Mesenteric fat pad (tissue), 1 donor: ENCODE results near the gene SARNP. TPM values are rescaled to one million over a fixed set of nuclear protein-coding genes. Genes with fewer than 3 reads are reported as not detected.

ENCODE experiments used
- DNase-seq: peaks from one replicate; pipeline ENCODE4 v3.0.0-alpha.2; 2020; ENCODE audit warnings: low spot score
- total RNA-seq: library from RNA; stranded (reverse); fragmentation: NEBNext Ultra II Directional; extraction: Animal tissue kit (Norgen Biotek cat#: 25700); gene quantifications from one replicate; pipeline ENCODE4 v1.2.1, GENCODE V29; 2021
- donor health status: DM: yes; HTN: yes; CAD: no.

Gene SARNP
- total RNA-seq, 1 donor from 2014 or later = 39.0 TPM

DNA sequence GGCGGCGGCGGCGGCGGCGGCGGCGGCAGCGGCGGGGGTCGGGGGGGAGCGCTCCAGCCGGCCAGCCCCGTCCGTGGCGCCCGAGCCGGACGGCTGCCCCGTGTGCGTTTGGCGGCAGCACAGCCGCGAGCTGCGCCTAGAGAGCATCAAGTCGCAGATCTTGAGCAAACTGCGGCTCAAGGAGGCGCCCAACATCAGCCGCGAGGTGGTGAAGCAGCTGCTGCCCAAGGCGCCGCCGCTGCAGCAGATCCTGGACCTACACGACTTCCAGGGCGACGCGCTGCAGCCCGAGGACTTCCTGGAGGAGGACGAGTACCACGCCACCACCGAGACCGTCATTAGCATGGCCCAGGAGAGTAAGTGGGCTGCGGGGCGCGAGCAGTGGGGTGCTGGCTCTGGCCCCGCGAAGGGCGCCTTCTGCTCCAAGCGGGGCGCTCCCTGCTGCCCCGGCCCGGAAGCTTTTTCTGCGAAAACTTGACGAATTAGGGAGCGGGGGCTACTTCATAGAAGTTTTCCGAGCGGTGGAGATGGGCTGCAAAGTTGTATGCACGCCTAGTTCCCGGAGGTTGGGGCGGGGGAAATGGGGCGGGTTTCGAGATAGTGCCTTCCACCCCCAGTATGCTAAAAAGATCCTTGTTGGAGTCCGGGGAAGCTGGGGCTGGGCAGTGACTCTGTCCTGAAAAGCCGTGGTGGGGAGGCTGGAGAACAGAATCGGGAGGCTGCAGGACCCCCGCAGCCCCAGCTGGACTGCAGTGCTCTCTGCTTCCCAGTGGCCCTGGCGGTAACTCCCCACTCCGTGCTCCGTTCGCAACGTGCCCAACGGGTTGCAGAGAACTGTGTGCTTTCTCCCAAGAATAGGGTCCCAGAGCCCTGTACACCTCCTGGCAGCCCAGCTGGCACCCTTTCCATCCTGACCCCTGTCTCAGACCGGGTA, 73.9 kb downstream of the SARNP start:
- DNase-seq = peak; percentile 89

DNA sequence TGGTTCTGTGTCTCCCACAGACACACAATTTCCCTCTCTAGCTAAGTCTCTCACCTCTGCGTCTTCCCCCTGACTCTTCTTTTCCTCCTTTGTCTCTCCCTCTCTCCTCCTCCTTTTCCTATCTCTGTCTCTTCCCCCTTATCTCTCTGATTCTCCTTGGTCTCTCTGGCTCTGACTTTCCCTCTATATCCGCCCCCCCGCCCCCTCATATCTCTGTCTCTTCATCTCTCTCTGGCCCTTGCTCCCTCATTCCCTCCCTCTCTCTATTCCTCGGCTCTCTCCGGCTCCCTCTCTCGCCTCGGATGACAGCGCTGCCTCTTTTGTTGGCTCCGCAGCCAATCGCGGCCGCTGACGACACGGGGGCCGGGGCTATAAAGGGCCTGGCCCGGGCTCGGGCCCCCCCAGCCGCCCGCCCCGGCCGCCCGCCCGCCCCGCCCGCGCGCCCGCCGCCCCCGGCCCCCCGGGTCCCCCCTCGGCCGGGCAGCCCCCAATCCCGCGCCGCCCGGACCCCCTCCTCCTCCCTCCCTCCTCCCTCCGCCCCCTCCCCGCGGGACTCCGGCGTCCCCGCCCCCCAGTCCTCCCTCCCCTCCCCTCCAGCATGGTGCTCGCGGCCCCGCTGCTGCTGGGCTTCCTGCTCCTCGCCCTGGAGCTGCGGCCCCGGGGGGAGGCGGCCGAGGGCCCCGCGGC, 74.7 kb downstream of the SARNP start, which contains the start of gene GDF11:
Gene GDF11 (plus strand): TSS at position 404 of the 687 bp plus-strand sequence. CDS start 195 bp downstream, at position 599.
- DNase-seq = peak; percentile 90

DNA sequence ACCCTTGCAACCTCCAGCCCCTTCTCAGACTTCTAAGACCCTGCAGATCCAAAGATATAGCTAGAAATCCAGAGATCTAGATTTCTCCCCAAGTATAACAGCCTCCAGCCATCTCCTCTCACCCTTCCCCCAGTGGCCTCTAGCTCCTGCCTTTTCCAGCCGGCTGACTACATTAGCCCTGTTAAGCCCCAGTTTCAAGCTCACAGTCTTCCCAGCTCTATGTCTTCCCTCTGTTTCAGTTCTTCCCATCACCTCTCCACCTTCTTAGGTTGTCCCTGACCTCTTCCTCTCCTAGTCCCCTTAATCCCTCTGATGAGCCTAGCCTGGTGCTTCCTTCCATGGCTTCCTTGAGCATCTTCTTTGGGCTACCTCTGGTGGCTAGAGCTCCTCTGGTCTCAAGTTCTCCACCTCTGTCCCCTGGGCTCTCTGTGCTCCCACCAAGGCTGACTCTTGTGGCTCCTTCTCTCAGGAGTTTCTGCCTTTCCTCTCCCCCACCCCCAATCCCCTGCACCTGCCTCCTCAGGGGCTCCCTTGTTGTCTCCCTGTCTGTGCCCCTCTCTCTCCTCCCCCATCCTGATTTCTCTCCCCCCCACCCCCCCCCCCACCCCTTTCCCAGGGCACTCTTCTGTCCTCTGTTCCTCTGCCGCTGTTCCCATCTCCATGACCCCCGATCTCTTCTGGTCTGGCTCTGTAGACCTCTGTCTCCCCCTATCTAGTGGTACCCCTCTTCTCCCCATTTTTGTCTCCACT, 75.4 kb downstream of the SARNP start:
- DNase-seq = peak; percentile 16

DNA sequence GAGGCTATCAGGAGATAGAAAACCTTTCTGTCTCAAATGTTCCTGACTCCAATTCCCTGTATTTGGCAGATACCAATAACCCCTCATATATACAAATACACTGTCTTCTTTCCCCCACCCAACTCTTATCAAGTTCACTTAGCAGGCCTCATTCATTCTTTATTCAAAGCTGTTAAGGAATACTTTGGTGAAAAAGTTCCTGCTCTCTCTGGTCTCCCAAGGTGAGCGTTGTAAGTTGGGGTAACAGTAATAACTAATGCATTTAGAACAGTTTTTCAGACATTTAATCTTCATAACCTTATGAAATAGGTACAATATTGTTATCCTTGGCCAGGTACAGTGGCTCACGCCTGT, 78.5 kb downstream of the SARNP start:
- DNase-seq = no peak

DNA sequence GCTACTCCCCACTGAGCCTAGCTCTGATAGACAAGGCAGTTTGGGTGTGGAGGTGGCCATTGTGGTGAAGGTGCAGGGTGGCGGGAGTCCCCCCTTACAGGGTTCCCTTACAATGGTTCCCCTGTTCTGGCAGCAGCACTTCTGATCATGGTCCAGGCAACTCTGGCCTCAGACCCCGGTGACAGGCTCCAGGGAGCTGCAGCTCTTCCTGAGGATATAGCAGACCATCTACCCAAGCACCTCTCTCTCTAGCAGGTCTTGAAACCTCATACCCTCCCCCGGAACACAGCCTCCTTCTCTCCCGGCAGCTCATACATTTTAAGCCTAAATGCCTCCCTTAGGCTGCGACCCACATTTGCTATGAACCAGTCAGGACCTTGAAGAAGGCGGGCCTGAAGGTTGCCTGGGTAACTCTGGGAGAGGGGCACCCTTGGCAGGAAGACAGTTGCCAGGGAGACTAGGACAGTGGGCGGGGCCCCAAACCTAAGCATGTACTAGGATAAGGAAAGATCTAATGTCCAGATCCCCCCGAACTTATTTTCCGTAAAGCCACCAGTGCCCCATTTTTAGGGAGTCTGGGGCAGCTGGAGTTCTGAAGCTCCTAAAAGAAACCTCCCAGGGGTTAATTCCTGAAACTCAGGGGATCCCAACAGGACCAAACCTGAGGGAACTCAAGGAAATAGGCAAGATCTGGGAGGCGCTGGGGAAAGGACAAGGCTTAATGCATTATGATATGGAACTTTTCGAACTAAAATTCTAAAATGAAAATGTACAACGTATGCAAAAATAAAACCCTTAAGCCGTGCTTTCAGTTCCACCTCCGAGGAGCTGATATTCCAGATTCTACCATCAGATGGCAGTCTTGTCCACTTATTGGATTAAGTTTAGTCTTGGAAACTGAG, 79.2 kb downstream of the SARNP start:
- DNase-seq = peak; percentile 90

DNA sequence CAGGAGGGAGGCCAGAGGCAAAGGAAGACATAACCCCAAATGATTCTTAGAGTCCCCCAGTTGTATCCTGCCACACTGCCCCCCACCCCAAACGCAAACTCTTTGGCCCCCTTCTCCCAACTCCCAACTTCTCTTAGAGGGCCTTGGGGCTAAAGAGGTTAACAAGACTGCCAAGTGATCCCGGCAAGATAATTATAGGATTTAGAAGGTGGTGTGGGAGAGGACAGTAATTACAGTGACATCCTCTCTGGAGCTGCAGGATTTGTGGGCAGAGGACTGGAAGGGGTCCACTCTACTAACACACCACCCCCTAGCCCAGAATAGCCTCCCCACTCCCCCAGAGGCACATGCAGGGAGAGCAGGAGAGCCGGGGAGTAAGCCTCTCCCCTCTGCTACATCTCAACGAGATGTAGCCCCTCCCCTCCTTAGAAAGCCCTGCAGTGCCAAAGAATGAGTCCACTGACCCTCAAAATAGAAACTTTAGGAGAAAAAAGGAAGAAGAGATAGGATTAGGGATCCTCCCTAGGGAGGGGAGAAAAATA, 79.9 kb downstream of the SARNP start:
- peak; percentile 37 for DNase-seq

DNA sequence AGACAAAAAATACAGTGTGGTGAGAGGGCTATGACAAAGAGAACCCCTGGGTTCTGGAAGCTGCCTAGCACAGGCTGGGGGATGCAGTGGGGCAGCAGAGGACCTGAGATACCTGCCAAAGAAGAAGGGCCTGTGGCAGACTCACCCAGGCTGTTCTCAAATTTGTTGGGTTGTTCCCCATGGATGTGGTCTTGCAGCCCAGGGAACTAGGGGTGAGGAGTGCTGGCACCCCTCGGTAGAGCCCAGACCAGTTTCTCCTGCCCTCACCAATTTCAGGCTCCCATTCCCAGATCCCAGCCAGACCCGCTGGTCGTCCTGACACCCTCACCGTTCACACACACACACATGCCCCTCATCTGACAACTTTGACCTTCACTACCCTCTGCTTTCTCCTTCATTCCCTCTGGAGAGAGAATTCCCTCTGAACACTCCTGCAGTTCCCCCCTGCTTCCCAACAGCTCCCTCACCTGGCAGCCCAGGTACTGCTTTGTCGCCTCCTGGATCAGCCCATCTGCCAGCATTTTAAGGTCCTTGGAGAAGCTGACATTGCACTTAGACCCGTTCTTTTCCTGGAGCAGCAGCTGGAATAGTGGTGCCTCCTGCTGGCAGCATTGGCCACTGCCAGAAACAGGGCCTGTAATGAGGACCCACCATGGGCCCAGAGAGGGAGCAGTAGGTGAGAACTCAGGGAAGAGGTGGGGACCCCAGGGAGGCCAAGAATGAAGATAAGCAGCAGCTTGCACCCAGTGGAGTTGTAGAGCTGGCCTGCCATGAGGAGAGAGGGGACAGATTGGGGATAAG, 80.5 kb downstream of the SARNP start:
- DNase-seq = peak; percentile 87

DNA sequence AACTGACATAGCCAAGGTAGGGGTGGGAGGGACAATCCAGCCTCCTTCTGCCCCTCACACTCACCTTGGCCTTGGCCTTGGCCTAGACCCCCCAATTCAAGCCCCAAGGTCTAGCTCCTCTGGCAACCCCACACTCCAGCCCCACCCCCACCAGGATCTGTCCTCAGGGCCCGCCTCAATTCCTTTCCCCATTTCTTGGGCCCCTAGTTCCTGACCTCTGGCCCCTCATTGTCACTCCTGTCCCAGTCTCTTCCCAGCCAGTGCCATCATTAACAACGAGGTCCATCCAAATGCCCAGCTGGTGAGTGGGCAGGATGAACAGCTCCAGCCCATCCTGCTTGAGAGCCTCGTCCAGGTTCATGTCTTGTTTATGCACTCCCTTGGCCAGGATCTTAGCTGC, 81.4 kb downstream of the SARNP start:
- DNase-seq = peak; percentile 18

DNA sequence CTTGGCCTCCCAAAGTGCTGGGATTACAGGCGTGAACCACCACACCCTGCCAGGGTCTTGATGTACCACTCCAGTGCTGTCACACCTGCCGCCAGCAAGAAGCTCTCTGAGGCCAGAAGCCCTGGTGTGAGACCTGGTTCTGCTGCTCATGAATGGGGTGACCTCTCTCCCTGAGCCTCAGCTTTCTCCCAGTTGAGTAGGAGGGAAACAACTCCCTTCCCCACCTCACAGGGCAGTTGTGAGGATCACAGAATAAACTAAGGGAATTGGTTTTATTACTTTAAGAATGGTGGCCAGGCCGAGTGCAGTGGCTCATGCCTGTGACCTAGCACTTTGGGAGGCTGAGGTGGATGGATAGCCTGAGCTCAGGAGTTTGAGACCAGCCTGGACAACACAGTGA, 82.9 kb downstream of the SARNP start:
- DNase-seq = peak; percentile 59

DNA sequence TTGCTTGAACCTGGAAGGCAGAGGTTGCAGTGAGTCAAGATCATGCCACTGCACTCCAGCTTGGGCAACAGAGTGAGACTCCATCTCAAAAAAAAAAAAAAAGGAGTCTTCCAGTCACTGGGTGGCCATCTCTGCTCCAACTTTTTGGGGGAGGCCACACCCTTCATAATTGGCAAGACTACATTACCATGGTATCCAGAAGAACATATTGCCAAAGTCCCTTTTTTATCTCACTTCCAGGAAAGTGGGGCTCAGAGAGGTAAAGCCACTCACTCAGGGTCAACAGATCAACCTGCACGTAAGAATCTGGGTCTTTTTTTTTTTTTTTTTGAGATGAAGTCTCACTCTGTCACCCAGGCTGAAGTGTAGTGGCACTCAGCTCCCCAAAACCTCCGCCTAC, 83.7 kb downstream of the SARNP start:
- DNase-seq = no peak

DNA sequence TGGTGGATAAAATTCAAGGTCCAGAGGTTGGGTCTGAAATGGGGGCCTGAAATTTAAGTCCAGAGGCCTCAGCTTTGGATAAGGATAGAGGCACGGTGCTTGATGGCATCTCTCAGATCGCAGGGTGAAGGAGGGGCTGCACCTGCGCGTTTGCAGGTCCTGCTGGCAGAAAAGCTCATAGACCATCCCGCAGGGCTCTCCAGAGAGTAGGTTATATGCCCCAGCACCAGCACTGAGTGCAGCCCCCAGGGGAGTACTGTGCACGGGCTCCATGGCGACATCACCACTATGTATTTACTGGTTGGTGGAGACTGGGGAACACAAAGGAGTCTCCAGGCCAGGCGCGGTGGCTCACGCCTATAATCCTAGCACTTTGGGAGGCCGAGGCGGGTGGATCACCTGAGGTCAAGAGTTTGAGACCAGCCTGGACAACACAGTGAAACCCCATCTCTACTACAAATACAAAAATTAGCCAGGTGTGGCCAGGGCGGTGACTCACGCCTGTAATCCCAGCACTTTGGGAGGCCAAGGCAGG, 84.4 kb downstream of the SARNP start:
- DNase-seq = no peak

DNA sequence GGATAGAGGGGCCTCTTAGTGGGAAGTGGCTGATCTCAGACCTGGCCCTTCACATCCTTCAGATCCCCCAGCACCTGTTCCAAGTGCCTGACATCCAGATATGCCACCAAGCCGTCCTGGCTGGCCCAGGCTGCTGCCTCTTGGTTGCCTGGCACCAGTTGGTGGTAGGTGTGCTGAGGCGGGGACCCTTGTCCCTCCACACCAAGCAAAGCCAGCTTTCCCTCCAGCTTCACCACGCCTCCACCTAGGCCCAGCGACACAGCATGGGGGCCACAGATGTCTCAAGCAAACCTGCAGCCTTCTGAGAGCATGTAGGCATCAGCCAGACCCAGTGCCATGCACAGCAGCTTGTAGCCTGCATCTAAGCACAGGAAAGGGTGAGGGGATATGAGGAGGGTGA, 85.2 kb downstream of the SARNP start:
- DNase-seq = peak; percentile 82

DNA sequence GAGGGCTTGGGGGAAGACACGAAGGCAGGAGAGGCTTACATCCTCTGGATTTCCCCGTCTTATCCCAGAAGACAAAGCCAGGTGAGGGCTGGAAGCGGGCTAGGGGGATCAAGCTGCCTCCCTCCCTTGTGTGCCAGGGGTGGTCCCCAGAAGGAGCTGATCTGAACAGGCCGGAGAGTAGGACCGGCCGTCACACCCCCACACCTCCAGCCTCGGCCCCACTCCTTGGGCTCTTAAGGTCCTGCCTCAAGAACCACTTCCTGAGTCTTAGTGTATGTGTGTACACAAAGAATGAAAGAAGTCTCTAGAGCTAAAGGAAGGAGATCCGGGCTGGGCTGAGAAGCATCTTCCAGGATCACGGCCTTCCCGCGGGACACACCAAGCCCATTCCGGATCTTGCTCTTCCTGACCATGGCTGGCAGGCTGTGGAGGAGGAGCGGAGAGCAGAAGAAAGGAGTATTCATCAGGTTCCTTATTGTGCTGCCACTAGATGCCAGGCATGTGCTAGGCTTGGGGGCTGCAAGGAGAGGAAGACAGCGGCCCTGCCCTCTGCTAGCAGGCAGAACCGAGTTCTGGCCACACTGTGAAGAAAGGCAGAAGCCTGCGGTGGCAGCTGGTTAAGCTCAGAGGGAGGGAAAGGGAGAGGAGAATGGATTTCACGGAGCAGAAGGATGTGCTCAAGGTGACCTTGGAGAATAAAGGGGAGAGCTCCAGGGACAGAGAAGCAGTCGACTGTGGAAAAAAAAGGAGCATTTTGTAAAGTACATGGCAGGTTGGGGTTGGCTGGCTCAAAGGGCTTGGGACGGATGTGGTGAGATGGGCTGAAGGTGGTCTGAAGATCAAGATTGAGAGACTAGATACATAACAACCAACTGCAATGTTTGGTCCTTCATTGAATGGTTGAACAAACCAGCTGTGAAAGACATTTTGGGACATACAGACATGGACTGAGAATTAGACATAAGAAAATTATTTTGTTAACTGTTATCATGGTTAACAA, 87.4 kb downstream of the SARNP start:
- peak; percentile 88 for DNase-seq

DNA sequence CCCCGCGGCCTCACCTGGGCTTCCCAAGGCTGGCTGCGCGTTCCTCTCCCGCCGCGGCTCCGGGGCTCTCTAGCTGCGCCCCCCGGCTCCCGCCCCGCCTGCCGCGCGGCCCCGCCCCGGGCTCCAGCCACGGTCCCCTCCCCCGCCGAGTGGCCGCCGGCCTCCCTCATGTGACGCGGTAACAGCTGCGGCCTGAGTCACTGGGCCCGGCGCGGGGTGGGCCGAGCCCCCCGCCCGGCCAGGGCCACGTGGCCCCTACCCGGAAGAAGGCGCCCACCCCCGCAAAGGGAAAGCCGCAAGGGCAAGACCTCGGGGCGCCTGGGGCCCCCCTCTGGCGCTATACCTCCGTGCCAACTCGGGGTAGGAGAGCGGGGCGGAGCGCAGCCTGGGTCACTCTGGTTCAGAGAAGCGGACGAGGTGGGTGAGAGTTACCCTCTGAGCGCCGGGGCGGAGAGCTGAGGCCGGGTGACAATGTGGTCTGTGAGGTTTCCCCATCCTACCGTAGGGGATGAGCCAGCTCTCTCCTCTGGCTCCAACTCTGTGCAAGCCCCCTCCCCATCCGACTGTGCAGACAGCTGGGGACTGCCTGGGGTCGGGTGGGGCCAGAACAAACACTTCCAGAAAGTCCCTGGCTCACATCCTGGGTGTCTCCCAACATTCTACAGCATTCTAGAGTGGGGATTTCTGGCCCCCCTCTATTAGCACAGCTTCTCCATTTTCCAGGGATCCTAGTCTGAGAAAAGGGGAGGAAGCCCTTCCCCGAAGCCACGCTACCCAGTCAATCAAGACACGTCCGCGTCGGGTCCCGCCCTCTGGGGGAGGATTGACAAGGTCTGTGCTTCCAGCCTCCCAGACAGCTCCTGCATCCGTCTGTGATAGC, 88.3 kb downstream of the SARNP start, which contains the start of gene CD63:
Gene CD63 (minus strand): TSS at position 71 of the 880 bp plus-strand sequence. CDS start 668 bp downstream, outside the sequence.
- DNase-seq = peak; percentile 98

DNA sequence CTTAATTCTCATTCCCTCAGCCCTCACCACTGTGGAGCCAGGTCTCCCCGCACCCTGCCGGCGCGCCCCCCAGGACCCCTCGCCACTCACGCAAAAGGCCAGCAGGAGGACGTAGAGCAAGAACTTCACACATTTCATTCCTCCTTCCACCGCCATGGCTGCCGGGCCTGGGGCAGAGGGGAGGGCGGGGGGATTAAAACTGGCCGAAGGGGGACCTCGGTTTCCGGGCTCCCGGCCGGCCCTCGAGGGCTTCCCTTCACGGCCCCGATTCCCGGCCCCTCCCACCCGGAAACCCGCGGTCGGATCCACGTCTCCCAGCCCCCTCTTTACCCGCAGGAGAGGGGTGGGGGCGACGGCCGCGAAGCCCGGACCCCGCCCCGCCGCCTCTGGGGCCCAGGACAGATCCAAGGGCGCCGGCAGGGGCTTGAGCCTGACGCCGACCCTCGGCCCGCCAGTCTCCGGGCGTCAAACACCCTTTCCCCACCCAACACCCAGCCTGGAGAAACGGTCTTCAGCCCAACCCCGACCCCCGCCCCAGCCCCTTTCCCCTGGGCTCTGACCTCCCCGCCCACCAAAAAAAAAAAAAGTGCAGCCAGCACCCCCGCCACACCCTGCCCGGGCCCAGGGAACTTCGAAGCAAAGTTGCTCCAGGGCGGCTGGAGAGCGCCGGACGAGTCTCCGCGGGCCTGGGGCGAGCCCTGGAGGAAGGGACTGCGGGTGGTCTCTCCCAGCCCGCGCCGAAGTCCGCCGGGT, 89.2 kb downstream of the SARNP start:
- DNase-seq = no peak

DNA sequence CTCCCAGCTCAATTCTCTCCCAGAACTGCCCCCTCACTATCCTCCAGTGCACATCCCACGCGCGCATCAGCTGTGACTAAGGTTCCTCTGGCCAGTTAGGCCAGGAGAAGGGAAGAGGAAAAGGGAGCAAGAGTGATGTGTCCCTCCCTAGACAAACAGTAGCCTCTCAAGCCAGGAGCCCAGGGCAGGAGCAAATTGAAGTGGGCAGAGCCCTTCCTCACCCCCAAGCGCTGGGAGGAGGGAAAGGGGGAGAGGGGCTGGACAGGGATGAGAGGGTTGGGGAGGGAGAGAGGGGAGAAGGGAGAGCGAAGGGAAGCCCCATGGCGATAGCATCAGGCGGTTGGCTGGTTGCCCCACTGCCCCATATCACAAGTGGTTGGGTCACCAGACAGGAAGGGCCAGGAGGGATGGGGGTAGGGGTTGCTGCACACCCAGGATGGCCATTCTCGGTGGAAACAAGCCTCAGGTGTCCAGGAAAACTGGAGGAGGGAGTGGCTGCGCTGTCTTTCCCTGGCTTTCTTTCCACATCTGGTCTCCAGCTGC, 89.8 kb downstream of the SARNP start:
- no peak for DNase-seq
